Measurements from ENCODE around the gene FREM1. TPM values are rescaled to one million over a fixed set of nuclear protein-coding genes. Genes with fewer than 3 reads are reported as not detected.

Gene FREM1
- total and polyA plus RNA-seq, 2 of the 4 experiments (the other 2 are of a cell fraction) = under 0.01 TPM; not detected in 1

- in situ Hi-C loops (cut with MboI; ENCODE audit: low sequenced_read_pairs) (no loop called here), dilution Hi-C loops (cut with HindIII; ENCODE audit: low sequenced_read_pairs, unreplicated experiment) (no loop called here), intact Hi-C loops (cut with micrococcal nuclease) (no loop called here)
- H2AK5ac ChIP-seq (ENCODE audit: low read depth, low read length) = no peak overlapping the region
- ChIA-PET CTCF (no interaction called here), POLR2A (ENCODE audit: unreplicated experiment) (no interaction called here)
- H4K91ac ChIP-seq (ENCODE audit: insufficient read depth, low read depth, low read length) = no peak overlapping the region
- no peaks in the 10 kb centered on the region for H3K36me3 ChIP-seq (ENCODE audit: control insufficient read depth, insufficient read depth, low read length)
- H3K56ac ChIP-seq (ENCODE audit: extremely low read depth, insufficient read depth, low read length) = no peak overlapping the region
- no peak overlapping the region for H4K8ac ChIP-seq (ENCODE audit: low read depth in 2 of 2, low read length in 2 of 2)
- no peak overlapping the region for H3K4ac ChIP-seq (ENCODE audit: low read depth, low read length)
- H3K4me2 ChIP-seq (ENCODE audit: low read depth, low read length) = no peak overlapping the region
- H3K9me1 ChIP-seq (ENCODE audit: insufficient read depth, low read length) = no peaks in the 10 kb centered on the region
- no peak overlapping the region for H2BK15ac ChIP-seq (ENCODE audit: low read depth, low read length)
- no peak for TF ChIP-seq BHLHE40 (IDR thresholded peaks at IDR 0.05; ENCODE audit: low read depth, low read length)
- H3K23ac ChIP-seq (ENCODE audit: low read depth, low read length) = no peak overlapping the region
- DNase-seq (no peak), ATAC-seq (ENCODE audit: low read depth) (no peak)
- WGBS, 2 experiments (ENCODE audit: extremely low coverage in 2 of 2, insufficient read length in 1 of 2) = no CpG with 5 or more reads among the region's 4 CpGs
- no peak overlapping the region for H4K5ac ChIP-seq (ENCODE audit: low read depth, low read length)
- H3K9me3 ChIP-seq (ENCODE audit: control insufficient read depth, insufficient read depth, low read length) = no peaks in the 10 kb centered on the region
- H2BK5ac ChIP-seq (ENCODE audit: low read depth, low read length, poor library complexity, severe bottlenecking) = no peak overlapping the region
- H3K18ac ChIP-seq (ENCODE audit: low read depth, low read length) = no peak overlapping the region
- H3K27me3 ChIP-seq (ENCODE audit: control insufficient read depth, insufficient read depth, low read length) = no peaks in the 10 kb centered on the region
- no peak overlapping the region for H2AK9ac ChIP-seq (replicated peaks; ENCODE audit: low read depth, low read length, poor library complexity)
- H3K14ac ChIP-seq (replicated peaks; ENCODE audit: low read depth, low read length) = no peak overlapping the region
- no peak overlapping the region for H2BK120ac ChIP-seq (ENCODE audit: low read depth, low read length)
- no peaks in the 10 kb centered on the region for H3K79me1 ChIP-seq (ENCODE audit: low read depth in 1 of 2, low read length in 2 of 2)
- no peak overlapping the region for H3K27ac ChIP-seq (ENCODE audit: insufficient read depth, low read length)
- H2BK20ac ChIP-seq (ENCODE audit: low read depth, low read length) = no peak overlapping the region
- no TSS peak for BruUV-seq (replicated peaks)
- no peak overlapping the region for H2AFZ ChIP-seq (replicated peaks; ENCODE audit: low read length, poor library complexity)
- no peaks in the 10 kb centered on the region for H4K20me1 ChIP-seq (ENCODE audit: insufficient read depth, low read length)
- H3K9ac ChIP-seq (ENCODE audit: low read depth, low read length) = no peak overlapping the region
- no peaks in the 10 kb centered on the region for H3K4me1 ChIP-seq (ENCODE audit: control insufficient read depth, insufficient read depth, low read length)
- H3K4me3 ChIP-seq (ENCODE audit: insufficient read depth, low read depth, low read length) = no peak overlapping the region
These were observed 91.0 kb downstream of the FREM1 start for GRCh38 chr9:14819183-14819582.

Data from IMR-90 (cell line).